Ramos (cell line): ENCODE results near the gene C11orf91.
"Not testable (repeated sequence)": the region's sequence is repeated elsewhere in the genome, so short reads cannot be mapped to it uniquely, and the experiment has no call there.

Experiments
- in situ Hi-C: fragments of 300-500 bp; cut with MboI; formaldehyde crosslinking; loops from one replicate; pipeline ENCODE4 v1.14.3; 2022; ENCODE audit warnings: low sequenced_read_pairs; ENCODE audit not compliant: unreplicated experiment

The C11orf91 gene

GRCh38 chr11:33682019-33682418 is 18.6 kb downstream of the C11orf91 start:
- in situ Hi-C loops = loop anchor here (25.0 kb wide), 1 partner anchor 520 kb away; the partner anchor contains the start of gene CSTF3

DNA sequence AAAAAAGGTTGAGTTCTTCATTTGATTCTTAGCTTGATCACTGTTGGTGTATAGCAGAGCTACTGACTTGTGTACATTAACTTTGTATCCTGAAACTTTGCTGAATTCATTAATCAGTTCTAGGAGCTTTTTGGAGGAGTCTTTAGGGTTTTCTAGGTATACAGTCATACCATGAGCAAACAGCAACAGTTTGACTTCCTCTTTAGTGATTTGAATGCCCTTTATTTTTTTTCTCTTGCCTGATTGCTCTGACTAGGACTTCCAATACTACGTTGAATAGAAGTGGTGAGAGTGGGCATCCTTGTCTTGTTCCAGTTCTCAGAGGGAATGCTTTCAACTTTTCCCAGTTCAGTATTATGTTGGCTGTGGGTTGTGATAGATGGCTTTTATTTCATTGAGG is 22.0 kb downstream of the C11orf91 start:
- in situ Hi-C loops = loop anchor here (25.0 kb wide), 1 partner anchor 516 kb away; the partner anchor contains the start of gene CSTF3

DNA sequence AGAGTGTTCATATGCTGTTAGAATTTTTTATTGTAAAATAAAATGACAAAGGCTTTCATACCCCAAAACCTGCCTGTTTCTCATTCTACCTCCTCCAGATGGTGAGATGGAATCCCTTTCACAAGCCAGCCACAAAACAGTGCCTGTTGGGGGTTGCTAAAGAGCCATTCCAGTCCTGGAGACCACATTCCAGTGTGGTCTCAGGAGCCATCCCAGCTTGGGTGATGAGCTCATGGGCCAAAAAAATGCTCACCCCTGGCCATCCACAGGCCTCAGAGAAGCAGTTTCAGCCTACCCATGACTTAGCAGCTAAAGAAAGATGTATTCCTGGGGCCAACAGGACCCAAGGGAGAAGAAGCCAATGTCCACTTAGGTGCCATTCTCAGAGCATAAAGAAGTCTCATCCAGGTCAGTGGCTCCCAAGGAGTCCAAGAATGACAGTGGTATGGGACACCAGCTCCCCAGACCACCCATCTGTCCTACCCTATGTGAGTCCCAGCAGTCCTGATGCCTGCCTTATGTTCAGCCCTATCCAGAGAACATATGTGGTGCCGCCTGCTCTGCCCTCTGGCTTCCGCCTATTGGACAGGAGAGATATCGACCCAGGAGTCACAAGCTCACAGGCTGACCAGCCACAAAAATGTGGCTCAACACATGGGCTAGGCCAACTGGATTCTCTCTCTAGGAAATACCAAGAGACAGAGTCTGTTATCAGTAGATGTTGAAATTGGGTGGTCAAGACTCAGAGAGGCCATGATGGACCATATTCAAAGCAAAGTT is 26.4 kb downstream of the C11orf91 start:
- in situ Hi-C loops = no loop called here

DNA sequence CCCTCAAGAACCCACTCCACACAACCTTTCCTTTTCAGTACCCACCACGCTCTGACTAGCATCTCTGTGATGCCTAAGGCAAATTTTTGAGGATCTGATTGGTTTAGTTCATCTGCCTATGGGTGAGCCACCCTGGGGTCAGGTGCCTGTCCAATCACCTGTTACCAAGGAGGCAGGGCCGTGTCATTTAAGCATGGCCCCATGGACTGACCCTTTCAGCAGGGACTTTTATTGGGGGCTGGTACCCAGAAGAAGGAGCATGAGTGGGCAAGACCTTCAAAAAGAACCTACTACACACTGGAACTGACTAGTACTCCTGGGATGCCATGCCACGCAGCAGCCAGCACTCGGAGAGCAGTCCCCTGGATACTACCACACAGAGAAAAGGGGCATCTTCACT is 28.4 kb downstream of the C11orf91 start:
- in situ Hi-C loops = no loop called here

DNA sequence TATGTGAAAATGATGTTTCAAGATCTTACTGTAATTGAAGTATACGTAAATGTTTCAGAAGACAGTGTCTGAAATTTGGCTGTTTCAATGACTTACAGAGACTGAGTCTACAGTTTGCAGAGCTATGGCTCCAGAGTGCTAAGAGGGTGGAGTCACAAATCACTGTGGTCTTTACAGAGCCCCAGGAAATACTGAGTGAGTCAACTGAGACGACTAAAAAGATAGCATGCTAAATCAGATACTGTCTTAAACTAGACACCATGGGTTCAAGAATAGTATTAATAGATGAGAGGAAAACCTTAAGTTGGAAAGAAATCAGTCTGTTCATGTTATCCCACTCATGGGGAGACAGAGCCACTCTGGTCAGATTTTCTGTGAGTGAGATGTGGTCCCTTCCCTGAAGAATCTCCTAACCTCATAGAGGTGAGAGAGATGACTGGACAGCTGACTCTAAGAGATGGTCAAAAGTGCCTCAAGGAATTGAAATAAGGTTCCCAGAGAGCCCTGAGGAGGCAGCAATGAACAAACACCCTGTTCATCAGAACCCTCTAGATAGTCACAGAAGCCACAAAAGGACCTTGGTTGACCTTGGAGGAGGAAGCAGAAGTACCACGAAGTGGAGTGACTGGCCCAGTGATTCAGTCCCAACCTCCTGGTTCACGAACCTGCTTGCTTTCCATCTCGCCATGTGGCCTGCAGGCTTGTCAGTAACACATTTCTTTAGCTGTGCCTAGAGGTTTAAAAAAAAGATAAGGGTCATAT is 30.2 kb downstream of the C11orf91 start:
- in situ Hi-C loops = no loop called here

DNA sequence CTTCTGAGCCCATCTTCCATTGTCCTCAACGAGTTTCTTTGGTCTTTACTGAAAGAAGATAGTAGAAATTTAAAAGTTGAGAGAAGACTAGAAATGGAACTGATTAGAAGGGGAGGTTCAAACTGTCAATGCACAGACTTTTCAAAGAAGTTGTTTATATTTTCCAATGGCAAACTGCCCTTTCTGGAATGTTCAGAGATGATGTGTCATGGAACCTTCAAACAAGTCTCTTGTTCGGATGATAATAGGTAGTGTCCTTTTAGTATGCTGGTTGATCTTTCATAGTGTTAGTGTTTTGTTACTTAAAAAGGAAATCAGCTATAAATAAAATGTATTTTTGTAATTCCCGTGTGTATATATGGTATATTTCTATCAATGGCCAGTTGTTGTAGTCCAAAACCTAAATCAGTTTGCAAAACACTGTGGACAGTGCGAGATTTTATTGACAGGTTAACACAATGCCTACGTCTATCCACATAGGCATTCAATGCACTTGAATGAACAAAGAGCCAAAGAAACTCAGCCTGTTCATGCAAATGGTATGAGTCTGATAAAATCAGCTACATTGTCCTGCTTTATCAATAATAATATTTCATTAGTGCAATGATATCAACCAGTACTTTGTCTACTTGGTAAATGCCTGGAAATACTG is 30.9 kb downstream of the C11orf91 start:
- in situ Hi-C loops = no loop called here

DNA sequence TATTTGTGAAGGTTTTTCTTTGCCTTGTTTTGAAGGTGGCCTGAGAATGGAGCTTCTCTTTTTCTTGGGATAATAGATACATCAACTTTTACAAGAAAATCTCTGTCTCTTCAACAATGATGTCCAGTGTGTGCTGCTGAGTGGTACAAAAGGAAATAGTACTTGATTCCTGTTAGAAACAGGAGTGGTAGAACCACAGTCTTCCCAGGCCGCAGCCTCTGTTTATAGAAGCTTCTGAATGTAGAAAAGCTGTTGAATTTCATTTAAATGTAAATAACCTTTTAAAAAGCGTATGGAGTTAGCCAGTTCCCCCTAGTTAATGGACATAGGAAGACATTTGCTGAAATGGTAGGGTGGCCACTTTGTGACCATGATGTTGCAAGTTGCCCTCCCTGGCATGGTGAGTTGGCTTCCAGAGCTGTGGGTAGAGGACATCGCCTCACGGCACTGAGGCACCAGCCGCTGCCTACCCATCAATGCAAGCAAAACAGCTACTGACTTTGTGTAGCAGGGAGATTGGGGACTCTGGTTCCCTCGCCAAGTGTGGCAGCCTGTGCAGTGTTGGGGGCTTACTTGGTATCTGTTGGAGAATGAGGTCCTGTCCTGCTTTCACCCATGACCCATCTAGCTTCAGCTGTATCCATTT is 31.6 kb downstream of the C11orf91 start:
- in situ Hi-C loops = no loop called here

- in situ Hi-C loops = no loop called here
Observed at GRCh38 chr11:33668468-33668825, 32.2 kb downstream of the C11orf91 start.

DNA sequence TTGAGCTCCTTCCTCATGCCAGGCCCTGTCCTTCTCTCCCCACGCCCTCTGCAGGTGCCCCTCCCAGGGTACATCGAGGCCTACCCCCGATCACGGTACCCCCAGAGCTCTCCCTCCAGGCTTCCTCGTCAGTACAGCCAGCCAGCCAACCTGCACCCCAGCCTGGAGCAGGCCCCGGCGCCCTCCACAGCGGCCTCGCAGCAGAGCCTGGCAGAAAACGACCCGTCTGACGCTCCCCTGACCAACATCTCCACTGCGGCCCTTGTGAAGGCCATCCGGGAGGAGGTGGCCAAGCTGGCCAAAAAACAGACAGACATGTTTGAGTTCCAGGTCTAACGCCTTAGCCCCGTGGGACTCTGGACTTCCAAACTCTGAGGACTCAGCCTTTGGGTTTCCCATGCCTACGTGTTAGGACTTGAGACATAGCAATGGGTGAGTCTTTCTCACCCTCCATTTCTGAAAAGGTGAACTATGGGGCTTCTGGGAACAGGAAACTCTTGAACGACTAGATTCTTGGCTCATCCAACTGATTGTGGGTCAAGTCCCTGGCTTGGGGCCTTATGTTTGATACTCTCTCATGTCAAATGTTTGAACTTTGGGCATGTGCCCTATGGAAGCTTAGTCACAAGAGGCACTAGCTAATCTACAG is 32.7 kb downstream of the C11orf91 start:
- in situ Hi-C loops = no loop called here

DNA sequence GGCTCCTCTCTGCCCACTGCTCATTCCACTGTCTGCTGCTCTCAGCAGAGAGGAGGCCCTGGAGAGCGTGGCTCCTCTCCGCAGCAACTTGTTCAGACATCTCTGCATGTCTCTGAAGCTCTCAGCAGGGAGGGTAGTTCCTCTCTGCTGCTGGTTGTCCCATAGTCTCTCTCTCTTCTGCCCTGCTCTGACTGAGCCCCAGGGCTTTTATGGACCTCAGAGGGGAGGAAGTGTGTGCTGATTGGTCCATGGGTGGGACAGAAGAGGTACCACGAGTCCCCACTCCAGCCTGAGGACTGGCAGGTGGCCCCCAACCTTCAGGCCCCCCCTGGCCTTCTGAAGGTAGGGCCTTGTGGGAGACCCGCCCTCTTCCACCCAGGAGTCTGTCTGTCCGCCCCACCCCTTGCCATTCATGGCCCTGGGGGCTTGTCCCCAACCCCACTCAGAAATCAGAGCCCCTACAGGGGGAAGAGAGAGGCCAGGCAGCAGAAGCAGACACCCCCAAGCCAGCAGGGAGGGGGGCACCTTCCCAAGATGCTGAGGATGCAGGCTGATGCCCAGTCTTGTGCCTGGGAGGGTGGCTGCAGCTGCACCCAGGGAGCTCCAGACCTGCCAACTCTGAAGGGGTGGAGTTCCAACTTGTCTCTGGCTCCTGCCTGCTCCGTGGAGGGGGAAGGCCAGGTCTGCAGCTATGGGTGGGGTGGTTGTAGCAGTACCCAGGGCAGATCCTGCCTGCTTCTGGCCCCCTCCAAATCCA is 35.1 kb downstream of the C11orf91 start:
- in situ Hi-C loops = no loop called here

DNA sequence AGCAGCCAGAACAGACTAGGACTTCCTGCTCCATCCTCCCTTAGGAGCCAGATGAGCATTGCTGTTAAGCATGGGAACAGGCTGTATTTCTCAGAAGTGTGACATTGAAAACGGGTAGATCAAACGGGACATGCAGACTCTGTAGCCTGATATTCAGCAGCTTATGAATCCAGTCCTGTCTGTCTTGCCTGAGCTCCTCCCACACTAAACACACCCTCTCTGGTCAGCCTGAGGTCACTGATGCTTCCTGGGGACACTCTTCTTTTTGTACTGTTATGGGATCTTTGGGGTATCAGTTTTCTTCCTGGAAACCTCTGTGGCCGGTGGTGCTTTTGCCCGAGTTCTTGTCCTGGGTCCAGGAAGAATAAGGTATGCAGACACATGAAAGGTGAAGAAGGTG is 35.8 kb downstream of the C11orf91 start:
- in situ Hi-C loops = no loop called here

DNA sequence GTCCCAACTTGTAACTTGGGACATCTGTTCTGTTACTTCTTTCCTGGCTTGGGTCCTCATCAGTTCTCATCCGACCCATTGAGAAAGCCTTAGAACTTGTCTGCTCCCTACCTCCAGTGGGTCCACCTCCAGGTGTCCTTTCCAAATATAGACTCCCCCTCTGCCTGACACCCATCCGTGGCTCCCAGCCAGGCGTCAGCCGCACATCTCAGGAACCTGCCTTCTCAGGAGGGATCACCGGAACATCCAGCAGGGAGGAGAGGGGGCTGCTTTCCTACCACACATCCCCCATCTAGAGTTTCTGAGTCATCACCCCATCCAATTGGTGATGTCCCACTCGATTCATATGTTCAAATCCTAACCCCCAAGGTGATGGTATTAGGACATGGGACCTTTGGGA is 36.5 kb downstream of the C11orf91 start:
- in situ Hi-C loops = no loop called here

DNA sequence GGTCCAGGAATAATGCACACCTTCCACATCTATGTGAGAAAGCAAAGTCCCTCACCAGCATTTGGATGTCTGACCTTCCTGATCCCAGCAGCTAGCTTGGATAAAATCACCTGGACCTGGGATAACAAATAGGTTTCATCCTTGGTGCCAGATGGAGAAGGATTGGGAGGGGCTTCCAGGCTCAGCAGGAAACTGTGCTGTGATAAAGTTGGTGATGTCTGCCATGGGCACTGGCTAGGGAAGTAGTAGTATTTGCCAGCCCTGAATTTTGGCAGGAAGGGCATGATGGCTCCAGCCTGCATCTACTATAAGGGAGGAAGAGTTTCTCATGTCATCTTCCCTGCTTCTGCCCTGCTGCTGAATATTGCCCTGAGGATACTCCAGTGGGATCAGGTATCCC is 37.5 kb downstream of the C11orf91 start:
- in situ Hi-C loops = no loop called here

DNA sequence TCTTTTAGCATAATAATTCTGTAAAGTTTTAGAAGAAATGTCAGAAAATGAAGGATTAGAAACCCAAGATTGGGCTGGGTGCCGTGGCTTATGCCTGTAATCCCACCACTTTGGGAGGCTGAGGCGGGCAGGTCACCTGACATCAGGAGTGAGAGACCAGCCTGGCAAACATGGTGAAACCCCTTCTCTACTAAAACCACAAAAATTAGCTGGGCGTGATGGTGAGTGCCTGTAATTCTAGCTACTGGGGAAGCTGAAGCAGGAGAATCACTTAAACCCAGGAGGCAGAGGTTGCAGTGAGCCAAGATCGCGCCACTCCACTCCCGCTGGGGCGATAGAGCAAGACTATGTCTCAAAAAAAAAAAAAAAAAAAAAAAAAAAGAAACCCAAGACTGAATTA is 39.1 kb downstream of the C11orf91 start:
- in situ Hi-C loops = not testable (repeated sequence)

DNA sequence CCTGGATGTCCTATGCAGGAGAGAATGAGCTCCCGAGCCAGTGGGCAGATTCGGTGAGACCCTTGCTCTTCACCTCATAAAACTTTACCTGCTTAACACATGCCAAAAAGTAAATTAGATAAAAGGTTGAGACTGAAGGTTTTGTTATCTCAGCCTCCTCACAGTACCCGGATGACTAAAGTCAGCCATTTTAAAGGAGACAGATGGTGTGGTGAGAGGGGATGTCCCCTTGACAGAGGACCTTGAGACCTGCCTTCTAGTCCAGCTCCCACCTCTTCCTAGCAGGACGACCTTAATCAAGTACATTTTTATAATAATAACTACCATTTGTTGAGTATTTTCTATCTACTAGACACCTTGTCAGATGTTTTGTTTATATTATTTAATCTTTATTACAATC is 39.7 kb downstream of the C11orf91 start:
- in situ Hi-C loops = no loop called here

GRCh38 chr11:33659370-33660139 is 41.1 kb downstream of the C11orf91 start:
- in situ Hi-C loops = no loop called here

DNA sequence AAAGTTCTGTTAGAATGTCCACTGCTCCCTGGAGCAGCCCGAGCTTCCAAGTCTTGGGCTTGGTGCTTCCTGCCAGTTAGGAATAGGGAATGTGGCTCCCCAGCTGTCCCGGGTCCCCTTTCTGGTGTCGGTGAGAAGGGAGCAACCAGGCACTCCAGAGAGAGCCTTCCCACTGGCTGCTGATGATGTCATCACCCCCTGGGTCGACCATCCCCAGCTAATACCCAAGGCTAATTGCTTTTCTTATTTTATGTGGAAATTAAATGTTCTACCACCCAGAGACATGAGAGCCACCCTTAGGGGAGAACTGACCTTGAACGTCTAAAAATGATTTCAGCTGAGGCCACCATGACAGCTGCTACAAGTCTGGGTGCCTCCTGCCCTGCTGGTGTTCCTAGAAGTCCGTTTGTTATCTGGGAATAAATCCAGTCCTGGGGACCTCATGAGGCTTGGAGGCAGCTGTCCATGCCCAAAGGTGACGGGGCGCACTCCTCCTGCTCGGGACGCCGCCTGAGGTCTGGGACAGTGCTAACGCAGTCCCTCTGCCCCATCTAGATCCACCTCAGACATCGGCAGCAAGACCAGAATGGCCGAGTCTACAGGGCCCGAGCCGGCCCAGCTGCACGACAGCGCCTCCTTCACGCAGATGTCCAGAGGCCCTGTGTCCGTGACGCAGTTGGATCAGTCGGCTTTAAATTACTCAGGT is 42.3 kb downstream of the C11orf91 start:
- in situ Hi-C loops = no loop called here

- in situ Hi-C loops = no loop called here
Observed at GRCh38 chr11:33657757-33658156, 42.9 kb downstream of the C11orf91 start.
